Loucy (cell line): Measurements from ENCODE around the gene KSR1.

Experiments used
- H2AFZ ChIP-seq: fragments of 200-600 bp; sonication (generic); 2 replicates; pipeline ENCODE4 v1.6.0; 2016; ENCODE audit warnings: antibody characterized with exemption, mild to moderate bottlenecking, low read length, moderate library complexity
- H3F3A ChIP-seq: fragments of 200-600 bp; 2 replicates; pipeline ENCODE4 v1.6.0; 2016; ENCODE audit warnings: antibody characterized with exemption, low read depth, mild to moderate bottlenecking
- H3K27me3 ChIP-seq: fragments of 200-600 bp; sonication (generic); 2 replicates; pipeline ENCODE4 v1.6.1; 2014; ENCODE audit warnings: low read length, mild to moderate bottlenecking; ENCODE audit not compliant: insufficient read depth, poor library complexity, severe bottlenecking
- H3K36me3 ChIP-seq: fragments of 200-600 bp; sonication (generic); 2 replicates; pipeline ENCODE4 v1.6.1; 2016; ENCODE audit warnings: low read length; ENCODE audit not compliant: insufficient read depth
- H3K4me1 ChIP-seq: fragments of 200-600 bp; sonication (generic); 2 replicates; pipeline ENCODE4 v1.5.1; 2014; ENCODE audit warnings: low read length, mild to moderate bottlenecking; ENCODE audit not compliant: insufficient read depth, poor library complexity, severe bottlenecking
- H3K4me2 ChIP-seq: fragments of 200-600 bp; sonication (generic); 2 replicates; pipeline ENCODE4 v1.6.0; 2014; ENCODE audit warnings: antibody characterized with exemption, low read length, low read depth, mild to moderate bottlenecking; ENCODE audit not compliant: poor library complexity, severe bottlenecking
- H3K4me3 ChIP-seq: fragments of 200-600 bp; sonication (generic); 2 replicates; pipeline ENCODE4 v1.5.1; 2014; ENCODE audit warnings: low read length, mild to moderate bottlenecking, mixed read lengths; ENCODE audit not compliant: poor library complexity, severe bottlenecking
- H3K79me2 ChIP-seq: fragments of 200-600 bp; sonication (generic); 2 replicates; pipeline ENCODE4 v1.6.1; 2014; ENCODE audit warnings: low read length; ENCODE audit not compliant: insufficient read depth
- H3K9ac ChIP-seq: fragments of 200-600 bp; sonication (generic); 2 replicates; pipeline ENCODE4 v1.6.0; 2014; ENCODE audit warnings: mild to moderate bottlenecking, low read depth, low read length, moderate library complexity; ENCODE audit not compliant: poor library complexity, severe bottlenecking
- H3K9me2 ChIP-seq: fragments of 200-600 bp; sonication (generic); replicated peaks from 2 replicates; pipeline ENCODE4 v1.6.1; 2016; ENCODE audit warnings: low read depth, low read length, mixed read lengths
- H3K9me3 ChIP-seq: fragments of 200-600 bp; sonication (generic); 2 replicates; pipeline ENCODE4 v1.6.1; 2014; ENCODE audit warnings: mild to moderate bottlenecking, antibody characterized with exemption, low read length, low read depth; ENCODE audit not compliant: insufficient read depth
- H4K20me1 ChIP-seq: fragments of 200-600 bp; sonication (generic); 2 replicates; pipeline ENCODE4 v1.6.0; 2014; ENCODE audit warnings: antibody characterized with exemption, low read length, mild to moderate bottlenecking; ENCODE audit not compliant: insufficient read depth, poor library complexity, severe bottlenecking
- EZH2phosphoT487 ChIP-seq: fragments of 200-600 bp; IDR thresholded peaks from 2 replicates; pipeline ENCODE4 v1.6.1; 2018; ENCODE audit warnings: antibody characterized with exemption, mild to moderate bottlenecking, moderate library complexity, borderline replicate concordance
- TF ChIP-seq, protein P1 (sequence below): fragments of 200-600 bp; sonication (generic); conservative IDR thresholded peaks from 2 replicates; pipeline ENCODE4 v1.5.1; 2014; ENCODE audit warnings: mild to moderate bottlenecking, antibody characterized with exemption, low read length

Gene KSR1

DNA sequence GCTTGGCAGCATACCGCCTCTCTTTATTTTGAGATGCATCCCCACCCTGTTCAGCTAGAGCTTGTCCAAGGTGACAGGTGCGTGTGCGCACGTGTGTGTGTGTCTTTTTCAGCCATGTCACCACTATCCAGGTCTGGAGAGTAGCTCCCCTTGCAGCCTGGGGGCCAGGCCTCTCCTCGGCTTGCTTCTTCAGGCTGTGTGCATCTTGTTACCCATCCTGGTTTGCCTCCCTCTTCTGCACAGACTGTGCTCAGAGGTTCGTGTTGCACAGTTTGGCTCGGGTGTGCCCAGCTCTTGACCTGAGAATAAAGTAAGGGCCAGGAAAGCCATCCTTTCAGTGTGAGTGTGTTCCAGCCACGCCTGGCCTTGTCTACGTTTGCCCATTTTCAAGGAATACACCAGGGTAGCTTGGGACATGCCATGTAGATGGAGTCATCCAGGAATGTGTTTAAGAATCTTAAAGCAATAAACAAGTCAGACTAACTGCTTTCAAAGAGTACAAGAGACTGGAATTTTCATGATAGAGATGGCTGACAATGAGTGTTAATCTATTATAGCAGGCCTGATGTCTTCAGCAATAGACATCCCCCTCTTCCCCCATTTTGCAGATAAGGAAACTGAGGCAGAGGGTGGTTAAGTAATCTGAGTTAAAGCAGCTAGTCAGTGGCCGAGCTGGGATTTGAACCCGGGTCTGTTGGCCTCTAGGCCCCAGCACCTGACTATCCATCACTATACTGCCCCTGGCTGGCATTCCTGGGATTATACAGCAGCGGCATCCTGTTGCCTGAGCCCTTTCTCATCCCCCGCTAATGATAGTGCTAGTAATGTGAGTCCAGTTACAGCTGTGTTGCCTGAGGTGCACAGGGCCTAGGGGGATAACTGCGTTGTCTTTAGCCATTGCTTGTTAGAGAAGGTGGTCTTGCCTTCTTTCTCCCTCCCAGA lies 77.9 kb downstream of the KSR1 start:
- TF ChIP-seq EZH2phosphoT487: no peak
- TF ChIP-seq, protein P1, sequence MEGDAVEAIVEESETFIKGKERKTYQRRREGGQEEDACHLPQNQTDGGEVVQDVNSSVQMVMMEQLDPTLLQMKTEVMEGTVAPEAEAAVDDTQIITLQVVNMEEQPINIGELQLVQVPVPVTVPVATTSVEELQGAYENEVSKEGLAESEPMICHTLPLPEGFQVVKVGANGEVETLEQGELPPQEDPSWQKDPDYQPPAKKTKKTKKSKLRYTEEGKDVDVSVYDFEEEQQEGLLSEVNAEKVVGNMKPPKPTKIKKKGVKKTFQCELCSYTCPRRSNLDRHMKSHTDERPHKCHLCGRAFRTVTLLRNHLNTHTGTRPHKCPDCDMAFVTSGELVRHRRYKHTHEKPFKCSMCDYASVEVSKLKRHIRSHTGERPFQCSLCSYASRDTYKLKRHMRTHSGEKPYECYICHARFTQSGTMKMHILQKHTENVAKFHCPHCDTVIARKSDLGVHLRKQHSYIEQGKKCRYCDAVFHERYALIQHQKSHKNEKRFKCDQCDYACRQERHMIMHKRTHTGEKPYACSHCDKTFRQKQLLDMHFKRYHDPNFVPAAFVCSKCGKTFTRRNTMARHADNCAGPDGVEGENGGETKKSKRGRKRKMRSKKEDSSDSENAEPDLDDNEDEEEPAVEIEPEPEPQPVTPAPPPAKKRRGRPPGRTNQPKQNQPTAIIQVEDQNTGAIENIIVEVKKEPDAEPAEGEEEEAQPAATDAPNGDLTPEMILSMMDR: no peak
- Histone ChIP-seq H3K27me3 (no peaks in the 10 kb centered on the region), H3K9ac (no peak overlapping the region), H3K4me1 (peaks cover 43% of the 10 kb centered on the region), H3K4me2 (no peak overlapping the region), H3K36me3 (no peaks in the 10 kb centered on the region), H4K20me1 (peaks cover 6% of the 10 kb centered on the region), H3K79me2 (peaks cover 31% of the 10 kb centered on the region; the same call in 1 of the 2 replicates), H3K9me2 (no peaks in the 10 kb centered on the region), H3K4me3 (no peak overlapping the region), H3K9me3 (no peaks in the 10 kb centered on the region), H3F3A (no peaks in the 10 kb centered on the region), H2AFZ (no peak overlapping the region)

DNA sequence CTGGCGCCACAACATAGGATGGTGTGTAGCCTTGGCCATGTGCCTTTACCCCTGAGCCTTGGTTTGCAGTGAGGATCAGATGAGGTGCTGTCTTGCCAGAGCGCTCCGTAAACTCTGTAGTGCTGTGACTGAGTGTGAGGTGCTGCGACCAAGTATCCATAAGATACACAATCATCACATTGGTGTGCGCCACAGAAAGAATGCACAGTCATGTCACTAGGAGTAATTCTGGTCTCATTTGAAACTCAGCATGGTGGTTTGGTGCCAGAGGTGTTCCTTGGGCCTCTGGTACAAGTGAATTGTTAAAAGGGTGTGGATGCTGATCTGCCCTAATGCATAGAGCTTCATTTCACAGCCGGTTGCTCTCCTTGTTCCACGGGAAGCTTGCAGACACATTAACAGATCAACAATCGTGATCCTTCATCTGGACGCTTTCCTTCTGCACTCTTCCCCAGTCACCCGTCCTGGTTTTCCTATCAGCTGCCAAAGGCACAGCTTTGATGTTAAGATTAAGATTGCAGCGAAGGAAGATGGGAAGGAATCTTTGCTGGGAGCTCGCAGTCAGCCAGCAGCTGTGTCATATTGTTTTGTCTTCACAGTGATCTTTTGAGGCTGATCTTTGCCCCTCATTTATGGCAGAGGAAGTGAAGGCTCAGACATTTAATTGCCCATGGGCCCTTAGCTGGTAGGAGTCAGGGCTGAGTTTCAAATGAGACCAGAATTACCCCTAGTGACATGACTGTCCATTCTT lies 79.1 kb downstream of the KSR1 start:
- H3K36me3 ChIP-seq: no peaks in the 10 kb centered on the region
- H3K79me2 ChIP-seq: peaks cover 31% of the 10 kb centered on the region; the same call in 1 of the 2 replicates
- H3K9ac ChIP-seq: no peak overlapping the region
- H3K4me1 ChIP-seq: peaks cover 37% of the 10 kb centered on the region
- no peaks in the 10 kb centered on the region for H3K9me2 ChIP-seq
- H3K4me2 ChIP-seq: peak overlapping the region; percentile 3
- TF ChIP-seq, protein P1: no peak
- no peak for TF ChIP-seq EZH2phosphoT487
- H4K20me1 ChIP-seq: peaks cover 6% of the 10 kb centered on the region
- no peaks in the 10 kb centered on the region for H3K9me3 ChIP-seq
- H2AFZ ChIP-seq: no peak overlapping the region
- H3K27me3 ChIP-seq: no peaks in the 10 kb centered on the region
- no peaks in the 10 kb centered on the region for H3F3A ChIP-seq
- no peak overlapping the region for H3K4me3 ChIP-seq

DNA sequence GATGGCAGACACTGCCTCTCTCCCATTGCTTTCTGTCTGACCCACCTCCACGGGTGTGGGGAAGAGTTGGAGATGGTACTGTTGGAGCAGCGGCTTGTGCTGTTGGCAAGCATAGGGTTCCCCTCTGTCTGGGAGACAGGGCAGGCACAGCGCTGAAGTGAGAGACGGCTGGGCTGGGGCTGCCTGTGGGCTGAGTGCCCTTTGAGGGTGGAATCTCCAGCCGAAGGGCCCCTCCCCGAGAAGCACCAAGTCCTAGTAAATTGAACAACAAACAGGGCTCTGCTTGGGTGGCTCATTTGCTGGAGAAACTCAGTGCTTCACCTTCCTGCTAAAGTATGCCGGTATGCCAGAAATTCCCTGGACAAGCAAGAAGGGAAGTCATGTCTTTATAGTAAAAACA lies 79.7 kb downstream of the KSR1 start:
- H3K79me2 ChIP-seq: peaks cover 31% of the 10 kb centered on the region; the same call in 1 of the 2 replicates
- H3K9ac ChIP-seq: no peak overlapping the region

More for the DNA sequence above, 79.7 kb downstream of the KSR1 start:
- H3K36me3 ChIP-seq: no peaks in the 10 kb centered on the region
- H3K27me3 ChIP-seq: no peaks in the 10 kb centered on the region
- no peaks in the 10 kb centered on the region for H3K9me2 ChIP-seq
- H3K4me1 ChIP-seq: peaks cover 31% of the 10 kb centered on the region
- no peaks in the 10 kb centered on the region for H3F3A ChIP-seq
- H2AFZ ChIP-seq: no peak overlapping the region
- TF ChIP-seq EZH2phosphoT487: no peak
- TF ChIP-seq, protein P1: no peak
- H3K4me2 ChIP-seq: peak overlapping the region; percentile 3
- no peak overlapping the region for H3K4me3 ChIP-seq
- H4K20me1 ChIP-seq: peaks cover 6% of the 10 kb centered on the region
- H3K9me3 ChIP-seq: no peaks in the 10 kb centered on the region
